Tibial nerve (tissue), 4 donors: ENCODE measurements around the gene PTPRM. TPM values are rescaled to one million over a fixed set of nuclear protein-coding genes. Genes with fewer than 3 reads are reported as not detected.

Source experiments
- DNase-seq, 2 donors: peaks; one replicate each; pipeline ENCODE4 v3.0.0-alpha.2; 2019; ENCODE audit warnings: low spot score in 2 of 2
- H3K27ac ChIP-seq, 4 donors: fragments of 200-600 bp; sonication (generic) in 3 of 4; one replicate each; pipeline ENCODE4 v1.5.1; 2017 to 2019; ENCODE audit warnings: mild to moderate bottlenecking in 1 of 4
- H3K27me3 ChIP-seq, 2 donors: fragments of 200-600 bp; sonication (generic) in 1 of 2; one replicate each; pipeline versions ENCODE4 v1.5.1 to v1.6.0; 2017 to 2019
- H3K36me3 ChIP-seq, 3 donors: fragments of 200-600 bp; sonication (generic); one replicate each; pipeline ENCODE4 v1.5.1; 2018 to 2019
- H3K4me1 ChIP-seq, 4 donors: fragments of 200-600 bp; sonication (generic) in 3 of 4; one replicate each; pipeline ENCODE4 v1.5.1; 2017 to 2019
- H3K4me3 ChIP-seq, 4 donors: fragments of 200-600 bp; sonication (generic) in 3 of 4; one replicate each; pipeline ENCODE4 v1.5.1; 2017 to 2019; ENCODE audit warnings: mild to moderate bottlenecking in 1 of 4, moderate library complexity in 1 of 4
- H3K9me3 ChIP-seq, 4 donors: fragments of 200-600 bp; sonication (generic) in 3 of 4; one replicate each; pipeline ENCODE4 v1.5.1; 2017 to 2019
- CTCF ChIP-seq, 5 experiments: fragments of 200-600 bp in 3 of 5; fragments of 450-650 bp in 2 of 5; sonication (generic) in 3 of 5; IDR thresholded peaks; one replicate each; pipeline ENCODE4 v1.5.1; 2016 to 2019; ENCODE audit warnings: antibody characterized with exemption in 5 of 5, mild to moderate bottlenecking in 3 of 5, moderate library complexity in 2 of 5
- EP300 ChIP-seq, 2 donors: sonication (generic); formaldehyde crosslinking; IDR thresholded peaks; one replicate each; pipeline ENCODE4 v1.6.1; 2017; ENCODE audit warnings: antibody characterized with exemption in 2 of 2, mild to moderate bottlenecking in 1 of 2
- POLR2A ChIP-seq, 2 donors: fragments of 450-650 bp; IDR thresholded peaks; one replicate each; pipeline ENCODE4 v1.6.1; 2017; ENCODE audit warnings: antibody characterized with exemption in 2 of 2, mild to moderate bottlenecking in 2 of 2, moderate library complexity in 2 of 2
- WGBS, 2 donors: methylation state at CpG; one replicate each; pipeline ENCODE4 v1.1.5; 2018; 5-methylcytosine and 5-hydroxymethylcytosine counted together
- total RNA-seq, 4 donors: library from RNA; depleted of rRNA; stranded (reverse); fragments of >200 nt; gene quantifications; one replicate each; pipeline ENCODE4 v1.1.0, GENCODE V29; 2016

The PTPRM gene
- total RNA-seq, 4 donors from 2014 or later = 62.2 to 92.4 (median 80.7) TPM

GRCh38 chr18:7657050-7657449 lies 89.9 kb downstream of the PTPRM start:
- H3K9me3 ChIP-seq = peaks cover 0 to 10% (median 0%) of the 10 kb centered on the region in 4 donors
- TF ChIP-seq EP300 (IDR thresholded peaks at IDR 0.05) = no peak
- TF ChIP-seq CTCF (IDR thresholded peaks at IDR 0.05) = no peak
- TF ChIP-seq POLR2A (IDR thresholded peaks at IDR 0.05) = no peak
- no peak overlapping the region for H3K27ac ChIP-seq
- WGBS, 2 donors = 65 to 84% methylated on average over 6 of the region's 6 CpGs
- no peaks in the 10 kb centered on the region for H3K36me3 ChIP-seq
- no peaks in the 10 kb centered on the region for H3K4me1 ChIP-seq
- H3K4me3 ChIP-seq = no peak overlapping the region
- no peaks in the 10 kb centered on the region for H3K27me3 ChIP-seq
- DNase-seq = no peak

- H3K4me3 ChIP-seq = no peak overlapping the region
- WGBS, 2 donors = 83 to 88% methylated on average over 2 of the region's 2 CpGs
Observed at GRCh38 chr18:7657937-7658336, 90.8 kb downstream of the PTPRM start.

GRCh38 chr18:7658701-7659100 lies 91.6 kb downstream of the PTPRM start:
- Histone ChIP-seq H3K36me3 (no peaks in the 10 kb centered on the region), H3K4me3 (no peak overlapping the region), H3K27ac (no peak overlapping the region), H3K4me1 (no peaks in the 10 kb centered on the region), H3K27me3 (no peaks in the 10 kb centered on the region), H3K9me3 (peaks cover 0 to 10% (median 0%) of the 10 kb centered on the region in 4 donors)
- WGBS, 2 donors = 78 to 82% methylated on average over 1 of the region's 1 CpG
- TF ChIP-seq CTCF (IDR thresholded peaks at IDR 0.05) = no peak
- no peak for TF ChIP-seq EP300 (IDR thresholded peaks at IDR 0.05)
- no peak for TF ChIP-seq POLR2A (IDR thresholded peaks at IDR 0.05)
- DNase-seq = no peak

More at GRCh38 chr18:7657937-7658336, 90.8 kb downstream of the PTPRM start:
- peaks cover 0 to 10% (median 0%) of the 10 kb centered on the region in 4 donors for H3K9me3 ChIP-seq
- no peaks in the 10 kb centered on the region for H3K36me3 ChIP-seq
- H3K4me1 ChIP-seq = no peaks in the 10 kb centered on the region
- no peaks in the 10 kb centered on the region for H3K27me3 ChIP-seq
- no peak for TF ChIP-seq CTCF (IDR thresholded peaks at IDR 0.05)
- TF ChIP-seq POLR2A (IDR thresholded peaks at IDR 0.05) = no peak
- TF ChIP-seq EP300 (IDR thresholded peaks at IDR 0.05) = no peak
- H3K27ac ChIP-seq = no peak overlapping the region
- no peak for DNase-seq

- no peak overlapping the region for H3K4me3 ChIP-seq
- H3K4me1 ChIP-seq = no peaks in the 10 kb centered on the region
- H3K27me3 ChIP-seq = no peaks in the 10 kb centered on the region
- TF ChIP-seq POLR2A (IDR thresholded peaks at IDR 0.05) (no peak), CTCF (IDR thresholded peaks at IDR 0.05) (no peak), EP300 (IDR thresholded peaks at IDR 0.05) (no peak)
- DNase-seq = no peak
- H3K27ac ChIP-seq = no peak overlapping the region
- WGBS, 2 donors = 88 to 89% methylated on average over 1 of the region's 1 CpG
- no peaks in the 10 kb centered on the region for H3K9me3 ChIP-seq
- H3K36me3 ChIP-seq = no peaks in the 10 kb centered on the region
Observed at GRCh38 chr18:7661207-7661606, 94.1 kb downstream of the PTPRM start.

GRCh38 chr18:7662866-7663265 lies 95.8 kb downstream of the PTPRM start:
- no peak for TF ChIP-seq POLR2A (IDR thresholded peaks at IDR 0.05)
- TF ChIP-seq EP300 (IDR thresholded peaks at IDR 0.05) = no peak
- TF ChIP-seq CTCF (IDR thresholded peaks at IDR 0.05) = no peak
- no peaks in the 10 kb centered on the region for H3K36me3 ChIP-seq
- no peak overlapping the region for H3K4me3 ChIP-seq
- no peak overlapping the region for H3K27ac ChIP-seq
- no peaks in the 10 kb centered on the region for H3K27me3 ChIP-seq
- 95 to 98% methylated on average over 2 of the region's 2 CpGs for WGBS, 2 donors
- H3K9me3 ChIP-seq = no peaks in the 10 kb centered on the region
- no peak for DNase-seq
- no peaks in the 10 kb centered on the region for H3K4me1 ChIP-seq
